Measurements from ENCODE around the gene FAM168B.

DNA sequence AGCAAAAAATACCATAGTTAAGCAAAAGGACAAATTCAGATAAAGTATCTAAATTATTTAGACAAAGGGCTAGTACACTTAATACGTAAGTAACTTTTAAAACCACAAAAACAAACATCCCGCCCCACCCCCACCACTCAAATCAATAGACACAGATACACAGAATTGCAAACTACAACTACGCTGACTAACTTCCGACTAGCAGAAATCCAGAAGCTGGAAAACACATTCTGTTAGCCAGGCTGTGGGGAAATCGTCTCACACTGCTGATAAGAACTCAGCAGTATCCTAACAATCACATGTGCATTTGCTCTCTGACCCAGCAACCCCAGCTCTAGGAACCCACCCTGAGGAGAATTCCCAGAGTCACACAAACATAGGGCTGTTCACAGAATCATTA is 16.6 kb downstream of the FAM168B start:
- TF ChIP-seq, protein P1, sequence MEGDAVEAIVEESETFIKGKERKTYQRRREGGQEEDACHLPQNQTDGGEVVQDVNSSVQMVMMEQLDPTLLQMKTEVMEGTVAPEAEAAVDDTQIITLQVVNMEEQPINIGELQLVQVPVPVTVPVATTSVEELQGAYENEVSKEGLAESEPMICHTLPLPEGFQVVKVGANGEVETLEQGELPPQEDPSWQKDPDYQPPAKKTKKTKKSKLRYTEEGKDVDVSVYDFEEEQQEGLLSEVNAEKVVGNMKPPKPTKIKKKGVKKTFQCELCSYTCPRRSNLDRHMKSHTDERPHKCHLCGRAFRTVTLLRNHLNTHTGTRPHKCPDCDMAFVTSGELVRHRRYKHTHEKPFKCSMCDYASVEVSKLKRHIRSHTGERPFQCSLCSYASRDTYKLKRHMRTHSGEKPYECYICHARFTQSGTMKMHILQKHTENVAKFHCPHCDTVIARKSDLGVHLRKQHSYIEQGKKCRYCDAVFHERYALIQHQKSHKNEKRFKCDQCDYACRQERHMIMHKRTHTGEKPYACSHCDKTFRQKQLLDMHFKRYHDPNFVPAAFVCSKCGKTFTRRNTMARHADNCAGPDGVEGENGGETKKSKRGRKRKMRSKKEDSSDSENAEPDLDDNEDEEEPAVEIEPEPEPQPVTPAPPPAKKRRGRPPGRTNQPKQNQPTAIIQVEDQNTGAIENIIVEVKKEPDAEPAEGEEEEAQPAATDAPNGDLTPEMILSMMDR (conservative IDR thresholded peaks at IDR 0.05) = no peak
- no peak for TF ChIP-seq ZFX (IDR thresholded peaks at IDR 0.05)
